ENCODE data around the gene PILRA.

DNA sequence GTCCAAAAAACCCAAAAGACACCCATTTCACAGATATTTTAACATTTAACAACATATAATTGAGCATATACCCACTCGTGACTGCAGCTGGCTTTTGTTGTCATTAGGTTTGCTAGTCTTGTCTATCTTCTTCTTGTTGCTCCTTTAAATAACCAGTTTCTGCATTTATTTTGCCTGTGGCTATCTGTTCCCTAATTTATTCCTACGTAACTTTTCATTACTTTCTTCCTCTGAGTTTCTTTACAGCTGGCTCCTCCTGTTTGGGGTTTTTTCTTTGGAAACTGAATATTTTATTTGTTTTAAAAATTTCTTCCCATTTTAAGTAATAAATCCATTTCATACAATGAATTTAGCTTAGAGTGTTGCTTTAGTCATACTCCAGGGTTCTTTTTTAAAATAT, 14.4 kb downstream of the PILRA start:
- TF ChIP-seq, protein P1, sequence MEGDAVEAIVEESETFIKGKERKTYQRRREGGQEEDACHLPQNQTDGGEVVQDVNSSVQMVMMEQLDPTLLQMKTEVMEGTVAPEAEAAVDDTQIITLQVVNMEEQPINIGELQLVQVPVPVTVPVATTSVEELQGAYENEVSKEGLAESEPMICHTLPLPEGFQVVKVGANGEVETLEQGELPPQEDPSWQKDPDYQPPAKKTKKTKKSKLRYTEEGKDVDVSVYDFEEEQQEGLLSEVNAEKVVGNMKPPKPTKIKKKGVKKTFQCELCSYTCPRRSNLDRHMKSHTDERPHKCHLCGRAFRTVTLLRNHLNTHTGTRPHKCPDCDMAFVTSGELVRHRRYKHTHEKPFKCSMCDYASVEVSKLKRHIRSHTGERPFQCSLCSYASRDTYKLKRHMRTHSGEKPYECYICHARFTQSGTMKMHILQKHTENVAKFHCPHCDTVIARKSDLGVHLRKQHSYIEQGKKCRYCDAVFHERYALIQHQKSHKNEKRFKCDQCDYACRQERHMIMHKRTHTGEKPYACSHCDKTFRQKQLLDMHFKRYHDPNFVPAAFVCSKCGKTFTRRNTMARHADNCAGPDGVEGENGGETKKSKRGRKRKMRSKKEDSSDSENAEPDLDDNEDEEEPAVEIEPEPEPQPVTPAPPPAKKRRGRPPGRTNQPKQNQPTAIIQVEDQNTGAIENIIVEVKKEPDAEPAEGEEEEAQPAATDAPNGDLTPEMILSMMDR (IDR thresholded peaks at IDR 0.05 in 4 of 5, conservative IDR thresholded peaks at IDR 0.05 in 1 of 5), result no peak
- no peak for TF ChIP-seq POLR2A (IDR thresholded peaks at IDR 0.05)

Data from gastrocnemius medialis (tissue), 4 donors.